ENCODE data around the gene PRSS36.

DNA sequence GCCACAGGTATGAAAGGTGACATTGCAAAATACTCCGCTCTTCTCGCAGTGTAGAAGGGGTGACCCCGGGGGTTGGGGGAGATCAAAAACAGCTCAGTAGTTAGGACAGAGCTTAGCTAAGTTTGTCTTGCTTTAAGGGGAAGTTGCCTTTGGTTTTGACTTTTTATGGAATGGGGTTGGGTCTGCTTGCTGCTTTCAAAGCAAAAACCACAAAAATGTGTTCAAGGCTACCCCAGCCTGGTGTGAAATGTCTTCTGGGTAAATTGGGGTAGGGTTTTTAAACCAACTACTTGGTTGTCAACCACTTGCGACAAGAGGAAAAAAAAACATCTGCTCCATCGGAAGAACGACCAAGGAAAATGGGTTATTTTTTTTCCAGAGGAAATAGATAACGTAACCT is 36.3 kb upstream of the PRSS36 start:
- TF ChIP-seq CTCF (IDR thresholded peaks at IDR 0.05 in 8 of 11, conservative IDR thresholded peaks at IDR 0.05 in 3 of 11): no peak
- TF ChIP-seq POLR2A (IDR thresholded peaks at IDR 0.05): no peak
